ENCODE measurements around the gene RSPO4. TPM values are rescaled to one million over a fixed set of nuclear protein-coding genes. Genes with fewer than 3 reads are reported as not detected.

The RSPO4 gene
- total RNA-seq, 6 donors from 2014 or later, result 0.49 to 11.2 (median 4.4) TPM

- Histone ChIP-seq H3K4me3 (no peak overlapping the region), H3K27ac (no peak overlapping the region), H3K9me3 (no peaks in the 10 kb centered on the region), H3K27me3 (no peaks in the 10 kb centered on the region), H3K36me3 (no peaks in the 10 kb centered on the region), H3K4me1 (peaks cover 0 to 4% (median 0%) of the 10 kb centered on the region in 4 donors)
- no peak for TF ChIP-seq POLR2A (IDR thresholded peaks at IDR 0.05)
- no peak for TF ChIP-seq CTCF (IDR thresholded peaks at IDR 0.05)
- TF ChIP-seq EP300 (IDR thresholded peaks at IDR 0.05), result no peak
- no peak for TF ChIP-seq POLR2AphosphoS5 (IDR thresholded peaks at IDR 0.05)
- WGBS, 2 donors, result 69 to 70% methylated on average over 4 of the region's 4 CpGs
- no peak for DNase-seq
- no peak for ATAC-seq (ENCODE audit: low FRiP score in 2 of 2)
Observed at GRCh38 chr20:917416-917815, 84.7 kb downstream of the RSPO4 start.

- Histone ChIP-seq H3K9me3 (no peaks in the 10 kb centered on the region), H3K27ac (no peak overlapping the region), H3K4me3 (no peak overlapping the region), H3K4me1 (peaks cover 0 to 4% (median 0%) of the 10 kb centered on the region in 4 donors), H3K36me3 (no peaks in the 10 kb centered on the region), H3K27me3 (no peaks in the 10 kb centered on the region)
- no peak for TF ChIP-seq POLR2AphosphoS5 (IDR thresholded peaks at IDR 0.05)
- no peak for TF ChIP-seq EP300 (IDR thresholded peaks at IDR 0.05)
- TF ChIP-seq POLR2A (IDR thresholded peaks at IDR 0.05), result no peak
- TF ChIP-seq CTCF (IDR thresholded peaks at IDR 0.05), result no peak
- 49 to 74% methylated on average over 5 of the region's 5 CpGs for WGBS, 2 donors
- ATAC-seq (ENCODE audit: low FRiP score in 2 of 2), result no peak
- no peak for DNase-seq
Observed at GRCh38 chr20:916825-917224, 85.3 kb downstream of the RSPO4 start.

GRCh38 chr20:916125-916799, 85.8 kb downstream of the RSPO4 start, which contains the start of gene ANGPT4:
TSS of gene ANGPT4 (minus strand) at chr20:916334. CDS start at chr20:916214, 120 bp downstream.
- Histone ChIP-seq H3K27me3 (no peaks in the 10 kb centered on the region), H3K4me3 (no peak within 1 kb of the TSS), H3K36me3 (no peaks in the 10 kb centered on the region), H3K4me1 (peaks cover 0 to 4% (median 0%) of the 10 kb centered on the region in 4 donors), H3K27ac (no peak within 1 kb of the TSS), H3K9me3 (no peaks in the 10 kb centered on the region)
- ATAC-seq (ENCODE audit: low FRiP score in 2 of 2), result no peak
- 34 to 38% methylated on average over 15 to 18 of the region's 18 CpGs for WGBS, 2 donors
- no peak for DNase-seq
- TF ChIP-seq POLR2A (IDR thresholded peaks at IDR 0.05), result no peak
- no peak for TF ChIP-seq EP300 (IDR thresholded peaks at IDR 0.05)
- TF ChIP-seq CTCF (IDR thresholded peaks at IDR 0.05), result no peak
- no peak for TF ChIP-seq POLR2AphosphoS5 (IDR thresholded peaks at IDR 0.05)

GRCh38 chr20:914727-915498, 87.2 kb downstream of the RSPO4 start:
- Histone ChIP-seq H3K9me3 (no peaks in the 10 kb centered on the region), H3K36me3 (no peaks in the 10 kb centered on the region), H3K27me3 (no peaks in the 10 kb centered on the region), H3K27ac (no peak overlapping the region), H3K4me3 (no peak overlapping the region), H3K4me1 (peaks cover 0 to 4% (median 0%) of the 10 kb centered on the region in 4 donors)
- 61 to 65% methylated on average over 14 of the region's 15 CpGs for WGBS, 2 donors
- ATAC-seq (ENCODE audit: low FRiP score in 2 of 2), result no peak
- TF ChIP-seq CTCF (IDR thresholded peaks at IDR 0.05) (no peak), EP300 (IDR thresholded peaks at IDR 0.05) (no peak), POLR2AphosphoS5 (IDR thresholded peaks at IDR 0.05) (no peak), POLR2A (IDR thresholded peaks at IDR 0.05) (no peak)
- DNase-seq, result no peak
